Measurements from ENCODE around the gene MEIOB. TPM values are rescaled to one million over a fixed set of nuclear protein-coding genes. Genes with fewer than 3 reads are reported as not detected.

Gene MEIOB
- total RNA-seq, 4 donors from 2014 or later: 0.76 TPM; not detected in 3

GRCh38 chr16:1917665-1918350 is 45.8 kb upstream of the MEIOB start:
- TF ChIP-seq POLR2A (IDR thresholded peaks at IDR 0.05) (no peak), CTCF (IDR thresholded peaks at IDR 0.05) (no peak)
- H3K4me1 ChIP-seq: peaks cover 32 to 77% (median 33%) of the 10 kb centered on the region in 3 donors

GRCh38 chr16:1917056-1917664 is 45.2 kb upstream of the MEIOB start:
- intact Hi-C loops (cut with DNase I): no loop called here
- H3K4me1 ChIP-seq: peaks cover 33 to 81% (median 36%) of the 10 kb centered on the region in 3 donors
- H3K4me3 ChIP-seq: peak overlapping the region; percentile 10 to 55 (median 52)
- H3K27me3 ChIP-seq: peaks cover 11 to 90% (median 17%) of the 10 kb centered on the region in 4 donors
- peak overlapping the region in 2 of 4 donors; percentile 4 to 33 for H3K27ac ChIP-seq
- DNase-seq: no peak
- no peaks in the 10 kb centered on the region for H3K9me3 ChIP-seq
- no peaks in the 10 kb centered on the region for H3K36me3 ChIP-seq
- TF ChIP-seq POLR2A (IDR thresholded peaks at IDR 0.05): no peak
- TF ChIP-seq CTCF (IDR thresholded peaks at IDR 0.05): no peak
- WGBS, 2 donors: 0 to 2% methylated on average over 2 to 9 of the region's 22 CpGs

More at GRCh38 chr16:1917665-1918350, 45.8 kb upstream of the MEIOB start:
- Histone ChIP-seq H3K36me3 (no peaks in the 10 kb centered on the region), H3K27me3 (peaks cover 11 to 97% (median 17%) of the 10 kb centered on the region in 4 donors), H3K9me3 (no peaks in the 10 kb centered on the region), H3K27ac (peak overlapping the region in 2 of 4 donors; percentile 33 to 55), H3K4me3 (peak overlapping the region; percentile 20 to 55 (median 52))
- WGBS, 2 donors: no CpG with 5 or more reads among the region's 81 CpGs
- intact Hi-C loops (cut with DNase I): no loop called here
- DNase-seq: no peak

- Histone ChIP-seq H3K4me3 (peak overlapping the region in 3 of 4 donors; percentile 10 to 55 (median 49)), H3K4me1 (peaks cover 33 to 87% (median 37%) of the 10 kb centered on the region in 3 donors)
Measured at GRCh38 chr16:1916640-1916990, 44.7 kb upstream of the MEIOB start.

GRCh38 chr16:1915732-1916639 is 44.0 kb upstream of the MEIOB start:
- no peak for TF ChIP-seq POLR2A (IDR thresholded peaks at IDR 0.05)
- TF ChIP-seq CTCF (IDR thresholded peaks at IDR 0.05): no peak
- Histone ChIP-seq H3K4me1 (peaks cover 33 to 90% (median 37%) of the 10 kb centered on the region in 3 donors), H3K27me3 (peaks cover 11 to 79% (median 16%) of the 10 kb centered on the region in 4 donors)

More at GRCh38 chr16:1916640-1916990, 44.7 kb upstream of the MEIOB start:
- no peak for DNase-seq
- peaks cover 0 to 2% (median 0%) of the 10 kb centered on the region in 3 donors for H3K36me3 ChIP-seq
- H3K27me3 ChIP-seq: peaks cover 11 to 85% (median 17%) of the 10 kb centered on the region in 4 donors
- intact Hi-C loops (cut with DNase I): no loop called here
- H3K27ac ChIP-seq: peak overlapping the region in 2 of 4 donors; percentile 4 to 13
- TF ChIP-seq CTCF (IDR thresholded peaks at IDR 0.05): no peak
- no peak for TF ChIP-seq POLR2A (IDR thresholded peaks at IDR 0.05)
- 7 to 11% methylated on average over 3 of the region's 5 CpGs for WGBS, 2 donors
- no peaks in the 10 kb centered on the region for H3K9me3 ChIP-seq

More at GRCh38 chr16:1915732-1916639, 44.0 kb upstream of the MEIOB start:
- peaks cover 0 to 6% (median 0%) of the 10 kb centered on the region in 3 donors for H3K36me3 ChIP-seq
- H3K9me3 ChIP-seq: no peaks in the 10 kb centered on the region
- DNase-seq: no peak
- WGBS, 2 donors: 59 to 63% methylated on average over 7 to 11 of the region's 25 CpGs
- peak overlapping the region in 1 of 4 donors; percentile 55 for H3K4me3 ChIP-seq
- H3K27ac ChIP-seq: peak overlapping the region in 1 of 4 donors; percentile 13
- intact Hi-C loops (cut with DNase I): no loop called here

Data from esophagus squamous epithelium (tissue), 5 donors.